KG1 (cell line): ENCODE measurements around the gene PDCD6IP.
A peak's percentile ranks its signal among the peaks of the same experiment; 100 is the strongest.
"Not testable (repeated sequence)": the region's sequence is repeated elsewhere in the genome, so short reads cannot be mapped to it uniquely, and the experiment has no call there.

Experiments
- DNase-seq: peaks from one replicate; lab custom pipeline; 2025; lab: John Stamatoyannopoulos, UW

PDCD6IP gene, protein sequence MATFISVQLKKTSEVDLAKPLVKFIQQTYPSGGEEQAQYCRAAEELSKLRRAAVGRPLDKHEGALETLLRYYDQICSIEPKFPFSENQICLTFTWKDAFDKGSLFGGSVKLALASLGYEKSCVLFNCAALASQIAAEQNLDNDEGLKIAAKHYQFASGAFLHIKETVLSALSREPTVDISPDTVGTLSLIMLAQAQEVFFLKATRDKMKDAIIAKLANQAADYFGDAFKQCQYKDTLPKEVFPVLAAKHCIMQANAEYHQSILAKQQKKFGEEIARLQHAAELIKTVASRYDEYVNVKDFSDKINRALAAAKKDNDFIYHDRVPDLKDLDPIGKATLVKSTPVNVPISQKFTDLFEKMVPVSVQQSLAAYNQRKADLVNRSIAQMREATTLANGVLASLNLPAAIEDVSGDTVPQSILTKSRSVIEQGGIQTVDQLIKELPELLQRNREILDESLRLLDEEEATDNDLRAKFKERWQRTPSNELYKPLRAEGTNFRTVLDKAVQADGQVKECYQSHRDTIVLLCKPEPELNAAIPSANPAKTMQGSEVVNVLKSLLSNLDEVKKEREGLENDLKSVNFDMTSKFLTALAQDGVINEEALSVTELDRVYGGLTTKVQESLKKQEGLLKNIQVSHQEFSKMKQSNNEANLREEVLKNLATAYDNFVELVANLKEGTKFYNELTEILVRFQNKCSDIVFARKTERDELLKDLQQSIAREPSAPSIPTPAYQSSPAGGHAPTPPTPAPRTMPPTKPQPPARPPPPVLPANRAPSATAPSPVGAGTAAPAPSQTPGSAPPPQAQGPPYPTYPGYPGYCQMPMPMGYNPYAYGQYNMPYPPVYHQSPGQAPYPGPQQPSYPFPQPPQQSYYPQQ

DNA sequence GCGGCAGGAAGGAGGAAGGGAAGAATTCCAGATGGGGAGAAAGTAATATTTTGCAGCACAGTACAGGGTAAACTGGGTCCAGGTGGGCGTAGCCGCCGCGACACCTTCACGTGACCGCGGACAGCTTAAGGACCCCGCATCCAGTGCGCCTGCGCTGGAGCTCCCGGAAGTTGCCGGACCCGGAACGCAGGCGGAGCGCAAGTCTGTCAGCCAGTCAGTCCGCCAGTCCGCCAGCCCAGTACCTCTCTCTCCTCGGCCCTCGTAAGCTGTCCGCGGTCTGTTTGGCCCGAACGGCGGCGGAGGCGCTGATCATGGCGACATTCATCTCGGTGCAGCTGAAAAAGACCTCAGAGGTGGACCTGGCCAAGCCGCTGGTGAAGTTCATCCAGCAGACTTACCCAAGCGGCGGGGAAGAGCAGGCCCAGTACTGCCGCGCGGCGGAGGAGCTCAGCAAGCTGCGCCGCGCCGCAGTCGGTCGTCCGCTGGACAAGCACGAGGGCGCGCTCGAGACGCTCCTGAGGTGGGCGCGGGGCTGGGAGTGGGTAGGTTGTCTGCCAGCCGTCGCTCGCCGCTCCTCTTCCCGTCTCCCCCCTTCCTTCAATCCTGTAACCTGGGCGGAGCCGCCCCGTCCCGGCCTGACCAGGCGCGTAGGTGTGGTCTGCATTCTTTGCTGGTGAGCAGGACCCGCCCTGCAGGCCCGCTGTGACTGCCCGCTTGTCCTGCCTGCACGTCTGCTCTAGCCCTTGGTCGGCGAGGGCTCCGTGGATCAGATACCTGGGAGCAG, at the start of gene PDCD6IP:
TSS of gene PDCD6IP (plus strand) at position 213 of the 784 bp plus-strand sequence. CDS start at position 312, 99 bp downstream.
- peak; percentile 56 for DNase-seq

DNA sequence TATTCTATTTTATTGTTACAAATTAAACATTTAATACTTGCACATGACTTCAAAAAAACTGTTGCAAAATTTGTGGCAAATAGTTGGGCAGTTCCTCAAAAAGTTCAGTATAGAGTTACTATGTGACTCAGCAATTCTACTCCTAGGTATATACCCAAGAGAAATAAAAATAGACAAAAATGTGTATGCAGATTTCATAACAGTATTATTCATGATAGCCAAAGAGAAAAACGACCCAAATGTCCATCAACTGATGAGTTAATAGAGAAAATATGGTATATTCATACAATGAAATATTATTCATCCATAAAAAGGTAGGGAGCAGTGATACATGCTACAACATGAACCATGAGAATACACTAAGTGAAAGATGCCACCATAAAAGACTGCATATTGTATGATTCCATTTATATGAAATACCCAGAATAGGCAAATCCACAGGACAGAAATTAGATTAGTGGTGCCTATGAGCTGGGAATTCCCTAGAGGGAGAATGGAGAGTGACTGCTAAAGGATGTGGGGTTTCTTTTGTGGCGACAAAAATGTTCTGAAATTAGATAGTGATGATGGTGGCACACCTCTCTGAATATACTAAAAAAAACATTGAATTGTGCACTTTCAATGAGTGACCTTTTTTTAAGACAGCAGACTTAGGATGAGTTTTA, 48.8 kb upstream of the PDCD6IP start:
- DNase-seq, result no peak

GRCh38 chr3:33750211-33750548, 48.2 kb upstream of the PDCD6IP start:
- no peak for DNase-seq

GRCh38 chr3:33751336-33751735, 47.1 kb upstream of the PDCD6IP start:
- DNase-seq, result no peak

- DNase-seq, result not testable (repeated sequence)
Measured at GRCh38 chr3:33754391-33754790, 44.0 kb upstream of the PDCD6IP start.

GRCh38 chr3:33758281-33758680, 40.1 kb upstream of the PDCD6IP start:
- DNase-seq, result no peak

- no peak for DNase-seq
Measured at GRCh38 chr3:33758864-33759263, 39.6 kb upstream of the PDCD6IP start.

DNA sequence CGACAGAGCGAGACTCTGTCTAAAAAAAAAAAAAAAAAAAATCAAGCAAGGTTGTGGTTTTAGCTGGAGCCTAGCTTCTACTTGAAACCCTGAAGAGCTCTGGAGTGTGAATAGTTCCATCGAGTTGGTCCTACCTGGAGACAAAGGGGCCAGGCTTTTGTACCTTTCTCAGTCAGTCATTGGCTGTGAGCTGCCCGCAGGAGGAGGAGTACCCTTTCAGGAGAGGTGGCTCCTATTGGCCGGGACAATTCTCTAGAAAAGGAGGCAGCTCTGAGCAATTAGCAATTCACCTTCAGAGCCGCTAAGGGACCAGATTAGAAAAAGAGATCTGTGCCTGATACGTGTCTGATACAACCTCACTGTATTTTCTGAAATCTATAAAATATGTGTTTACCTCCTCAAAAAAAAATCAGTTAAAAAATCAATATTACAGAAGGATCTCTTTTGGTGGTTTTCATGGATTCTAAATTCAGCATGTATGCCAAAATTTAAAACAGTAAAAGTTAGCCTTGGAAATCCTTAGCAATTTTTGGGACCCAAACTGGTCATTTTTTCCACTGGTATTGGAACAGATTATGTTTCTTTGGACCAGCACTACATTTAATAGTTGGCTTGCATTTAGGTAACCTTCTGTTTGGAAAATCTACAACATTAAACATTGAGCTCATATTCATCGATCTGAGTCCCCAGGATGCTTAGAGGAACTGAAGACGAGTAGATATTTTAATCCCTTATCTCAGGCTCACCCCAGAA, 29.7 kb upstream of the PDCD6IP start:
- DNase-seq, result no peak

DNA sequence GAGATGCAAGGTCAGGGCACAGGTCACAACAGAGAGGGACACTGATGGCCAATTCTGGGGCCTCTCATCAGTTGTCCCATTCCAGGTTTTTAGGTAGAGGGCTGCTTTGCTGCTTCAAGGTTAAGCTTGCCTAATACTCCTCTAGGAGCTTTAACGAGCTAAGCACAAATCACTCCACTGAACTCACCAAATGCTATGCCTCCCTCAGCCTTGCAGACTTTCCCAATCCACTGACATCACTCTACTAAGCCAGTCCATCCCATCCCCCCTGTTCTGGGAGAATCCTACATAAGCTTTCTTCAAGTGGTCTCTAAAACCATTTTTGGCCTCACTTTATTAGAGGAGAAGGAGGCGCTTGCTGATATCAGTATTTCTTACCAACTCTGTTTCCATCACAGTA, 24.8 kb upstream of the PDCD6IP start:
- DNase-seq, result no peak

GRCh38 chr3:33775363-33775762, 23.1 kb upstream of the PDCD6IP start:
- DNase-seq, result no peak

DNA sequence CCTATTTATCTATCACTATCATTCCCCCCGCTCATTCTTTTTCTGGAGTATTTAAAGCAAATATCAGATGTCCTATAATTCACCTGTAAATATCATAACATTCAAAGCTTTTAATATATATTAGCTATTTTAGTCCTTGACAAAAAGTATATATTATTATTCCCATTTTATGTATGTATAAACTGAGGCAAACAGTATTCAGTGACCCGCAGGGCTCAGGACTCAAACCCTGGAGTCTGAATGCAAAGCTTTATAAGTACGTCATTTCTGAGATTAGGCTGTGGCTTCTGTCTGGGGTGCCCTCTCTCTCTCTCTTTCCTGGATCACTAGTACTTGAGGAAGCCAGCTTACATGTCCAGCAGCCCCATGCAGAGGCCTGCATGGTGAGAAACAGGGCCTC, 20.4 kb upstream of the PDCD6IP start:
- no peak for DNase-seq

DNA sequence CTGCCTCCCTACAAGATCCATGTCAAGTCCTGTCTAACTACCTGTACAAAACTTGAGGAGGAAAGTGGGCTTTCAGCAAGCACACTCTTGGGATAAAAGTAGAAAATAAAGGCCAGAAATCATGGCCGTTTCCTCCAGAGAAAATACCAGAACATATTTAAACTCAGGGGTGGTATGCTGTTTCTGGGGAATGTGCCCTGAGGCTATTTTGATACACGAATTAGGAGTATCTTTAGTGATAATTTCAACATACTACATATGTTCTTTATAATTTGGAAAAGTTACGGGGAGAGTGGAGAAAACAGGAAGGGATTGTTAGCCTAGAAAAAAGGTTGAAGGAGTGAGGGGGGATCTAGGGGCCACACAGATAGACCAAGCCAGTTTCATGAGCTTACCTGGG, 18.7 kb upstream of the PDCD6IP start:
- no peak for DNase-seq

- not testable (repeated sequence) for DNase-seq
Measured at GRCh38 chr3:33781413-33781812, 17.0 kb upstream of the PDCD6IP start.

- no peak for DNase-seq
Measured at GRCh38 chr3:33786565-33787327, 11.7 kb upstream of the PDCD6IP start.

- DNase-seq, result peak; percentile 30
Measured at GRCh38 chr3:33787328-33788009, 11.0 kb upstream of the PDCD6IP start.

DNA sequence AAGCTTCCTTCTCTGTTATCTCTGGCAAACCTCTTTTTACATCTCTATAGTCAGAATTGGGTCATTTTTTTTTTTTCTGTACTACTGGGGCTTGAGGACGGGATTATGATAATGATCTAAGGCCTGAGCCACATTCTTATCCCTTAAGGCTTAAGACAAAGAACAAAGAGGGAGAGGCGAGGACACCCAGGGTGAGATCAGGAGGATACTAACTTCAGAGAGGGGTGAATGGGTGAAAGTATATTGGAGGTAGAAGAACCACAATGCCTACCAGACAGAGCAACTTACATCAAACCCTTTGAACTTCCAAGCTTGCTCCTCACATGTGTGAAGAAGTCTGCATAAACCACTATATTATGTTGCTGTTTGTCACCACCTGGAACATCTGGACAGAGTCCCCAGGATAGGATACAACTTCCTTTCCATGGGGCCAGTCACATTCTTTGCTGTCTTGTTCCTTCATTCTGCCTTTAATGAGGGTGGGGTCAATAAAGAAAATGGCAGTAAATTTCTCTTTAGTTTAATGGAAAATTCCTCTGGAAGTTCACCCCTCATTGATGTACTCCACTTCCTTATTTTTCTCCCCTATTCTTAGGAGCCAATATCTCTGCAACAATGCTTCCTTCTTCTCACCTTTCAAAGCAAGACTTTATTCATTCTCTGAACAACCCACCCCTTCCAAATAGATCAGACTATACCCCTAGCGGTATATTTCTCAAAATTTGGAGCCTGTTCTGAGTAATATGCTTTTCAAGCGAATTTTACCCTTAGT, 9.1 kb upstream of the PDCD6IP start:
- no peak for DNase-seq

DNA sequence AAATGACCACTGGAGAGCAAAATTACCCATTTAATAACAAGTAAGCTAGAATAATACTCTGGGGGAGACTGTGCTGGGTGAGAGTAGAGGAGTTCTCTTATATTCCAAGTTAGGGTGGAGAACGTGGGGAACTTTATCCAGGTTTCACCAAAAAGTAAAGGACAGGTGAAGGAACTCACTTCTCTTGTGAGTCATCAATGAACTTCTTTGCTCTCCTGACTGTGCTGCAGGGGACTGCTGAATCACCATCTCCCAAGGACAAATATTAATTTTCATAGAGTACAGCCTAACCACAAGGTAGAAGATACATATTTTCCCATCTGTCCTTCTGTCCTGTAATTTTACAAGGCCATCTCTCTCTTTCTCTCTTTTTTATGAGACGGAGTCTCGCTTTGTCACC, 8.3 kb upstream of the PDCD6IP start:
- DNase-seq, result no peak

DNA sequence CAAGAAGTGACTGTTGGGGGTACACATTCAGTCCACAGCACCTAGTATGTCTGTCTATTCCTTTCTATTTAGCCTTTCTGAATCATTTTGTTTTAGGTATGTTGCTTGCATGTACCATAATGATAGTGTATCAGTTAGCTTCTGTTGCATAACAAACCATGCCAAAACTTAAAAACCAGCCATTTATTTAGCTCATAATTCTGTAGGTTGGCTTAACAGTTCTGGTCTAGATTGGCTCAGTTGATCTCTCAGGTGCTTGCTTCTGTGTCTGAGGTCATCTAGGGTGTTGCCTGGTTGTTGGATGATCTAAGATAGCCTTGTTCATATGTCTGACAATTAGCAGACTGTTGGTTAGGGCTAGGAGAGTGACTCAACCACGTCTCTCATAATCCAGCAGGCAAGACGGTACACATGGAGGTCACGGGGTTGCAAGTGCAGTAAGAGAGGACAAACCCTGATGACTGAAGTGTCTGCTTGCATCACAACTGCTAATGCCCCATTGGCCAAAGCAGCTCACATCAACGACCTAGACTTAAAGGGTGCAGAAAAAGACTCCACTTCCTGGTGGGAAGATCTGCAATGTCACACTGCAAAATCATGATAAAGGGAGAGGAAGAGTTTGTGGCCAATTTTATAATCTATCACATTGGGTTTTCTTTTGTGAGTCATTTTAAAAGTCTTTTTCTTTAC, 6.8 kb upstream of the PDCD6IP start:
- peak; percentile 37 for DNase-seq
